HG03108 (cell line): ENCODE data around the gene SCN8A.

ENCODE experiments used
- ATAC-seq: cut with Tn5 transposase; IDR thresholded peaks from one replicate; pipeline ENCODE4 v1.9.1; 2021; ENCODE audit warnings: moderate library complexity; ENCODE audit not compliant: unreplicated experiment

SCN8A gene

GRCh38 chr12:51811203-51812202, 220.5 kb downstream of the SCN8A start:
- ATAC-seq, result no peak

GRCh38 chr12:51812871-51813270, 221.8 kb downstream of the SCN8A start:
- no peak for ATAC-seq

- ATAC-seq, result no peak
These were observed 222.9 kb downstream of the SCN8A start for GRCh38 chr12:51813931-51814310.

- no peak for ATAC-seq
These were observed 223.5 kb downstream of the SCN8A start for GRCh38 chr12:51814311-51815088.

- ATAC-seq, result no peak
These were observed 224.5 kb downstream of the SCN8A start for GRCh38 chr12:51815571-51815970.

GRCh38 chr12:51817027-51817953, 226.3 kb downstream of the SCN8A start:
- no peak for ATAC-seq

- no peak for ATAC-seq
These were observed 227.1 kb downstream of the SCN8A start for GRCh38 chr12:51818086-51818485.

GRCh38 chr12:51818566-51819300, 227.7 kb downstream of the SCN8A start:
- ATAC-seq, result no peak

- ATAC-seq, result no peak
These were observed 228.9 kb downstream of the SCN8A start for GRCh38 chr12:51819736-51820525.

- no peak for ATAC-seq
These were observed 229.8 kb downstream of the SCN8A start for GRCh38 chr12:51820526-51821439.

- ATAC-seq, result no peak
These were observed 230.6 kb downstream of the SCN8A start for GRCh38 chr12:51821440-51822260.

- no peak for ATAC-seq
These were observed 231.2 kb downstream of the SCN8A start for GRCh38 chr12:51822261-51822616.

GRCh38 chr12:51822956-51823355, 231.9 kb downstream of the SCN8A start:
- ATAC-seq, result no peak

- ATAC-seq, result no peak
These were observed 233.0 kb downstream of the SCN8A start for GRCh38 chr12:51823875-51824565.

- ATAC-seq, result no peak
These were observed 234.2 kb downstream of the SCN8A start for GRCh38 chr12:51825216-51825615.

GRCh38 chr12:51826881-51827280, 235.8 kb downstream of the SCN8A start:
- no peak for ATAC-seq
